SK-N-SH (cell line): ENCODE data around the gene SPSB1. TPM values are rescaled to one million over a fixed set of nuclear protein-coding genes. Genes with fewer than 3 reads are reported as not detected.

ENCODE experiments used
- CTCF ChIA-PET: fragments of 300-600, 350-600 bp; formaldehyde crosslinking; extraction: SDS; loops from one replicate; lab custom pipeline; 2021; lab: Yijun Ruan, JAX
- POLR2A ChIA-PET: fragments of 350-600 bp; sonication (Branson Sonifier 250); formaldehyde crosslinking; extraction: SDS; loops from one replicate; lab custom pipeline; 2020; ENCODE audit warnings: antibody characterized with exemption, inconsistent platforms; lab: Yijun Ruan, JAX
- DNase-seq: peaks from one replicate; pipeline ENCODE4 v3.0.0; 2012
- H2AFZ ChIP-seq: fragments of 200-600 bp; sonication (generic); 2 replicates; pipeline ENCODE4 v1.8.1; 2016; ENCODE audit warnings: antibody characterized with exemption, mild to moderate bottlenecking, low read depth
- H3F3A ChIP-seq: fragments of 200-600 bp; sonication (generic); replicated peaks from 2 replicates; pipeline ENCODE3; 2016; ENCODE audit warnings: antibody characterized with exemption, mild to moderate bottlenecking; ENCODE audit not compliant: insufficient read depth
- H3K27ac ChIP-seq, 2 experiments: fragments of 200-500 bp in 1 of 2; fragments of 200-600 bp in 1 of 2; sonication (Bioruptor generic) in 1 of 2; sonication (generic), shearing (Covaris generic) in 1 of 2; 2 replicates each; pipeline versions ENCODE4 v1.5.1 to v1.6.1; 2014 to 2016; ENCODE audit warnings: low read depth in 2 of 2, inconsistent platforms in 1 of 2, low read length in 1 of 2, mild to moderate bottlenecking in 1 of 2, mixed read lengths in 1 of 2
- H3K27me3 ChIP-seq: fragments of 200-600 bp; sonication (generic), shearing (Covaris generic); 2 replicates; pipeline ENCODE4 v1.6.1; 2016; ENCODE audit warnings: mixed run types; ENCODE audit not compliant: insufficient read depth
- H3K36me3 ChIP-seq, 2 experiments: fragments of 200-500 bp in 1 of 2; fragments of 200-600 bp in 1 of 2; sonication (Bioruptor generic) in 1 of 2; sonication (generic) in 1 of 2; replicated peaks in 1 of 2; 2 replicates each; pipeline versions ENCODE3 to v1.5.1; 2014 to 2016; ENCODE audit warnings: low read length in 1 of 2, mild to moderate bottlenecking in 1 of 2; ENCODE audit not compliant: insufficient read depth in 2 of 2, control insufficient read depth in 1 of 2
- H3K4me1 ChIP-seq, 2 experiments: fragments of 200-500 bp in 1 of 2; fragments of 200-600 bp in 1 of 2; sonication (Bioruptor generic) in 1 of 2; sonication (generic), shearing (Covaris generic) in 1 of 2; 2 replicates each; pipeline versions ENCODE4 v1.5.1 to v1.6.1; 2014 to 2016; ENCODE audit warnings: low read depth in 1 of 2, low read length in 1 of 2, mixed run types in 1 of 2; ENCODE audit not compliant: insufficient read depth in 2 of 2, control insufficient read depth in 1 of 2
- H3K4me2 ChIP-seq: fragments of 200-600 bp; sonication (generic), shearing (Covaris generic); 2 replicates; pipeline ENCODE4 v1.6.1; 2017; ENCODE audit warnings: mixed run types
- H3K4me3 ChIP-seq, 2 experiments: fragments of 200-500 bp in 1 of 2; fragments of 200-600 bp in 1 of 2; sonication (Bioruptor generic) in 1 of 2; sonication (generic), shearing (Covaris generic) in 1 of 2; 2 replicates each; pipeline versions ENCODE4 v1.5.1 to v1.8.1; 2014 to 2016; ENCODE audit warnings: low read depth in 2 of 2, inconsistent platforms in 1 of 2, low read length in 1 of 2, mild to moderate bottlenecking in 1 of 2, mixed read lengths in 1 of 2, moderate library complexity in 1 of 2
- H3K79me2 ChIP-seq: fragments of 200-600 bp; sonication (generic); 2 replicates; pipeline ENCODE4 v1.8.1; 2017; ENCODE audit warnings: mild to moderate bottlenecking; ENCODE audit not compliant: insufficient read depth
- H3K9ac ChIP-seq: fragments of 200-600 bp; sonication (generic); 2 replicates; pipeline ENCODE4 v1.6.1; 2017; ENCODE audit warnings: mixed run types
- H3K9me2 ChIP-seq: fragments of 200-600 bp; sonication (generic); 2 replicates; pipeline ENCODE4 v1.6.1; 2017; ENCODE audit warnings: mixed run types
- H3K9me3 ChIP-seq: fragments of 200-600 bp; sonication (generic); 2 replicates; pipeline ENCODE4 v1.6.1; 2017; ENCODE audit warnings: mixed run types, mild to moderate bottlenecking, moderate library complexity
- H4K20me1 ChIP-seq: fragments of 200-600 bp; sonication (generic); 2 replicates; pipeline ENCODE4 v1.6.1; 2017; ENCODE audit warnings: mild to moderate bottlenecking, mixed run types; ENCODE audit not compliant: insufficient read depth
- ELF1 ChIP-seq: IDR thresholded peaks from 2 replicates; pipeline ENCODE4 v1.4.0; 2012
- EP300 ChIP-seq, 2 experiments: IDR thresholded peaks; 2 replicates each; pipeline versions ENCODE4 v1.4.0 to v1.6.1; 2012; ENCODE audit warnings: borderline replicate concordance in 1 of 2, low read depth in 1 of 2, low read length in 1 of 2
- FOXJ3 ChIP-seq: sonication (generic); formaldehyde crosslinking; IDR thresholded peaks from 2 replicates; pipeline ENCODE4 v1.5.1; 2020; ENCODE audit warnings: mild to moderate bottlenecking, missing genetic modification reagents
- MAX ChIP-seq: IDR thresholded peaks from 2 replicates; pipeline ENCODE4 v1.4.0; 2012; ENCODE audit warnings: low read depth
- MEF2A ChIP-seq: IDR thresholded peaks from 2 replicates; pipeline ENCODE4 v1.4.0; 2012; ENCODE audit warnings: low read depth, borderline replicate concordance
- MXI1 ChIP-seq: IDR thresholded peaks from 2 replicates; pipeline ENCODE4 v1.6.1; 2012; ENCODE audit warnings: mild to moderate bottlenecking, low read depth, low read length, improper control_type of control experiment
- POLR2AphosphoS5 ChIP-seq: IDR thresholded peaks from 2 replicates; pipeline ENCODE4 v1.6.1; 2012; ENCODE audit warnings: low read depth, low read length
- TCF12 ChIP-seq: IDR thresholded peaks from 2 replicates; pipeline ENCODE4 v1.4.0; 2012
- TEAD4 ChIP-seq: IDR thresholded peaks from 2 replicates; pipeline ENCODE4 v1.4.0; 2012; ENCODE audit warnings: mild to moderate bottlenecking, borderline replicate concordance; ENCODE audit not compliant: insufficient read depth
- USF1 ChIP-seq: IDR thresholded peaks from 2 replicates; pipeline ENCODE4 v1.4.0; 2012; ENCODE audit warnings: low read depth, borderline replicate concordance
- WGBS: methylation state at CpG from one replicate; pipeline ENCODE4 v1.1.6; 2017; ENCODE audit warnings: low lambda C conversion rate; 5-methylcytosine and 5-hydroxymethylcytosine counted together
- polyA plus RNA-seq, 3 experiments: library from polyadenylated mRNA; depleted of rRNA; stranded (reverse); fragments of >200 nt; gene quantifications; 2 replicates each; pipeline ENCODE4 v1.2.3, GENCODE V29; 2012
- TF ChIP-seq, protein P1 (sequence below): fragments of 150-350 bp; IDR thresholded peaks from 2 replicates; pipeline ENCODE4 v1.6.1; 2016; ENCODE audit warnings: mild to moderate bottlenecking, low read depth, low read length
- TF ChIP-seq, protein P2 (sequence below): fragments of 200-600 bp; sonication (generic); IDR thresholded peaks from 2 replicates; pipeline ENCODE4 v1.6.1; 2017; ENCODE audit warnings: antibody characterized with exemption, mild to moderate bottlenecking, moderate library complexity

Gene SPSB1
- polyA plus RNA-seq, 1 of the 3 experiments (the other 2 are of a cell fraction): 9.2 TPM

- Histone ChIP-seq H3K9me3 (no peaks in the 10 kb centered on the region), H3K9ac (no peak overlapping the region), H3F3A (peaks cover 7% of the 10 kb centered on the region), H3K27ac (no peak overlapping the region), H3K4me2 (no peak overlapping the region), H3K79me2 (no peaks in the 10 kb centered on the region), H3K36me3 (peaks cover 0 to 8% of the 10 kb centered on the region in 2 experiments), H3K9me2 (no peaks in the 10 kb centered on the region), H3K4me1 (peaks cover 5 to 12% of the 10 kb centered on the region in 2 experiments; a peak in 2 of 4 replicates), H3K4me3 (no peak overlapping the region), H3K27me3 (no peaks in the 10 kb centered on the region), H2AFZ (no peak overlapping the region), H4K20me1 (no peaks in the 10 kb centered on the region)
- ChIA-PET POLR2A (no interaction called here), CTCF (interaction anchor here (1.0 to 2.6 kb wide), 3 partner anchors 9 to 223 kb away, joined by 4 to 9 read pairs (median 5); no protein-coding TSS in a partner anchor)
- DNase-seq: no peak
- 89% methylated on average over 10 of the region's 11 CpGs for WGBS
- no peak for TF ChIP-seq MAX
- no peak for TF ChIP-seq POLR2AphosphoS5
- TF ChIP-seq TCF12: no peak
- TF ChIP-seq FOXJ3 (CRISPR knock-in tag): no peak
- no peak for TF ChIP-seq USF1
- TF ChIP-seq MEF2A: no peak
- no peak for TF ChIP-seq ELF1
These were observed 21.4 kb upstream of the SPSB1 start for GRCh38 chr1:9271283-9271682.

DNA sequence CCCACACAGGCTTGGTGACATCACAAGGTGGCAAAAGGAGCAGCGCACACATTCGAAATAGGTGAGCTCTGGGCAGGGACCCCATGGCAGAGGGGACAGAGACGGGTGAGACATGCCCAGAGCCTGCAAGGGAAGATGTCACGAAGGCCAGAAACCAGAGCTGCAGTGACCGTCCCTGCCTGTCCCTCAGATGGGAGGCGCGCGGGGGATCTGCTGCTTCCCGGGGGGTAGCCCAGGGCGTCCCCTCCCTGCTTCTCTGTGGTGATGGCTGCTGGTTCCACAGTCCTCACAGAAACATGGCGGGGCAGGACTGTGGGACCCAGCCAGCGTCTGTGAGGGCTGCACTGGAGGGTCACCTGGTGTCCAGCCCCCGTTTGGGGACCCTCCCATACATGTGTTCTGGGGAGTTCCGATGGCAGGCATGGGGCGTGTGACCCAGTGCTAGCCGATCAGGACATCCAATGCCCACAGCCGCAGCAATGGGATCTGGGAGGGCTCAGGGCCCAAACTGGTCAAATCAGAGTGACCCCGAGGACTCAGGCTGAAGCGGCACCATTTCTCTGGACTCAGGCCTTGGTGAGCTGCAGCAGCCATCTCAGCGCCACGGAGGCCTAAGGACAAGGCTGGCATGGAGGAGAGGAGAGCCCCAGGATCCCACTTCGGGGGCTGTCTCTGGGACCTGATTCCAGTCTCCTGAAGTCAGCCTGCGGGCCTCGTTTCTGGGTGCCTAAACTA, 20.7 kb upstream of the SPSB1 start:
- Histone ChIP-seq H2AFZ (no peak overlapping the region), H4K20me1 (no peaks in the 10 kb centered on the region), H3K9ac (no peak overlapping the region), H3K27ac (no peak overlapping the region), H3K4me3 (no peak overlapping the region), H3K9me3 (no peaks in the 10 kb centered on the region), H3K4me1 (peaks cover 5 to 12% of the 10 kb centered on the region in 2 experiments; a peak in 2 of 4 replicates), H3F3A (peaks cover 8% of the 10 kb centered on the region), H3K79me2 (no peaks in the 10 kb centered on the region), H3K9me2 (no peaks in the 10 kb centered on the region), H3K27me3 (no peaks in the 10 kb centered on the region), H3K4me2 (no peak overlapping the region), H3K36me3 (peaks cover 0 to 8% of the 10 kb centered on the region in 2 experiments)
- POLR2A ChIA-PET: interaction anchor here (1.2 kb wide), 1 partner anchor 10 kb away, joined by 4 read pairs; no protein-coding TSS in a partner anchor
- CTCF ChIA-PET: interaction anchor here (0.6 to 2.6 kb wide), 5 partner anchors 8 to 222 kb away, joined by 3 to 9 read pairs (median 4); no protein-coding TSS in a partner anchor
- TF ChIP-seq, protein P1, sequence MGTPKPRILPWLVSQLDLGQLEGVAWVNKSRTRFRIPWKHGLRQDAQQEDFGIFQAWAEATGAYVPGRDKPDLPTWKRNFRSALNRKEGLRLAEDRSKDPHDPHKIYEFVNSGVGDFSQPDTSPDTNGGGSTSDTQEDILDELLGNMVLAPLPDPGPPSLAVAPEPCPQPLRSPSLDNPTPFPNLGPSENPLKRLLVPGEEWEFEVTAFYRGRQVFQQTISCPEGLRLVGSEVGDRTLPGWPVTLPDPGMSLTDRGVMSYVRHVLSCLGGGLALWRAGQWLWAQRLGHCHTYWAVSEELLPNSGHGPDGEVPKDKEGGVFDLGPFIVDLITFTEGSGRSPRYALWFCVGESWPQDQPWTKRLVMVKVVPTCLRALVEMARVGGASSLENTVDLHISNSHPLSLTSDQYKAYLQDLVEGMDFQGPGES: no peak
- TF ChIP-seq, protein P2, sequence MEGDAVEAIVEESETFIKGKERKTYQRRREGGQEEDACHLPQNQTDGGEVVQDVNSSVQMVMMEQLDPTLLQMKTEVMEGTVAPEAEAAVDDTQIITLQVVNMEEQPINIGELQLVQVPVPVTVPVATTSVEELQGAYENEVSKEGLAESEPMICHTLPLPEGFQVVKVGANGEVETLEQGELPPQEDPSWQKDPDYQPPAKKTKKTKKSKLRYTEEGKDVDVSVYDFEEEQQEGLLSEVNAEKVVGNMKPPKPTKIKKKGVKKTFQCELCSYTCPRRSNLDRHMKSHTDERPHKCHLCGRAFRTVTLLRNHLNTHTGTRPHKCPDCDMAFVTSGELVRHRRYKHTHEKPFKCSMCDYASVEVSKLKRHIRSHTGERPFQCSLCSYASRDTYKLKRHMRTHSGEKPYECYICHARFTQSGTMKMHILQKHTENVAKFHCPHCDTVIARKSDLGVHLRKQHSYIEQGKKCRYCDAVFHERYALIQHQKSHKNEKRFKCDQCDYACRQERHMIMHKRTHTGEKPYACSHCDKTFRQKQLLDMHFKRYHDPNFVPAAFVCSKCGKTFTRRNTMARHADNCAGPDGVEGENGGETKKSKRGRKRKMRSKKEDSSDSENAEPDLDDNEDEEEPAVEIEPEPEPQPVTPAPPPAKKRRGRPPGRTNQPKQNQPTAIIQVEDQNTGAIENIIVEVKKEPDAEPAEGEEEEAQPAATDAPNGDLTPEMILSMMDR: no peak
- TF ChIP-seq EP300 (IDR thresholded peaks at IDR 0.05; ENCODE audit: borderline replicate concordance in 1 of 2, low read depth in 1 of 2, low read length in 1 of 2) (no peak), MXI1 (no peak), USF1 (no peak), TEAD4 (no peak)
- WGBS: 100% methylated on average over 2 of the region's 24 CpGs
- no peak for DNase-seq
